Endothelial cell of umbilical vein (primary cell): ENCODE measurements around the gene IDH1. TPM values are rescaled to one million over a fixed set of nuclear protein-coding genes. Genes with fewer than 3 reads are reported as not detected.

Experiments used
- BruUV-seq: library from RNA; stranded (reverse); fragments of 400-500 nt; replicated peaks from 2 replicates; lab custom pipeline; 2021; lab: Mats Ljungman, UMichigan
- CTCF ChIA-PET: fragments of 300-600, 350-600 bp; sonication (Branson Sonifier 250); formaldehyde crosslinking; loops from one replicate; lab custom pipeline; 2021; ENCODE audit warnings: antibody characterized with exemption, inconsistent platforms; lab: Charles Lee
- POLR2A ChIA-PET: fragments of 300-600, 350-600 bp; sonication (Branson Sonifier 250); formaldehyde crosslinking; loops from one replicate; lab custom pipeline; 2021; ENCODE audit warnings: antibody characterized with exemption, inconsistent platforms; lab: Charles Lee
- DNase-seq: peaks from one replicate; pipeline ENCODE4 v3.0.0-alpha.2; 2011; ENCODE audit warnings: low read depth, low spot score
- FAIRE-seq: peaks from 2 replicates; lab custom pipeline; 2011; peaks lifted over from hg19 to GRCh38; lab: Jason Lieb, UNC
- H2AFZ ChIP-seq: 2 replicates; pipeline ENCODE4 v1.6.0; 2012; ENCODE audit warnings: low read depth, low read length, control low read depth, inconsistent platforms
- H3K27ac ChIP-seq: 2 replicates; pipeline ENCODE4 v1.5.1; 2011; ENCODE audit warnings: low read depth, mild to moderate bottlenecking, control low read depth, low read length, moderate library complexity; ENCODE audit not compliant: insufficient read depth
- H3K27me3 ChIP-seq, 2 experiments: 2 replicates each; pipeline versions ENCODE4 v1.6.0 to v1.6.1; 2011; ENCODE audit warnings: low read length in 2 of 2, mixed read lengths in 1 of 2; ENCODE audit not compliant: control insufficient read depth in 2 of 2, insufficient read depth in 2 of 2
- H3K36me3 ChIP-seq, 2 experiments: 2 replicates in 1 of 2; 3 replicates in 1 of 2; pipeline ENCODE4 v1.5.1; 2011; ENCODE audit warnings: low read length in 2 of 2, mild to moderate bottlenecking in 1 of 2, moderate library complexity in 1 of 2; ENCODE audit not compliant: control insufficient read depth in 2 of 2, insufficient read depth in 2 of 2; ENCODE audit errors: extremely low read depth in 1 of 2
- H3K4me1 ChIP-seq: 3 replicates; pipeline ENCODE4 v1.5.1; 2011; ENCODE audit warnings: mild to moderate bottlenecking, low read length; ENCODE audit not compliant: control insufficient read depth, insufficient read depth; ENCODE audit errors: extremely low read depth
- H3K4me2 ChIP-seq: 2 replicates; pipeline ENCODE4 v1.6.1; 2011; ENCODE audit warnings: low read length, control low read depth, mixed read lengths; ENCODE audit not compliant: insufficient read depth
- H3K4me3 ChIP-seq, 3 experiments: fragments of 200-600 bp in 1 of 3; sonication (generic), shearing (Covaris generic) in 1 of 3; replicated peaks in 1 of 3; 2 replicates each; pipeline ENCODE4 v1.5.1; 2011 to 2016; ENCODE audit warnings: control low read depth in 3 of 3, low read length in 3 of 3, mild to moderate bottlenecking in 2 of 3, inconsistent platforms in 1 of 3, low read depth in 1 of 3, moderate library complexity in 1 of 3; ENCODE audit not compliant: insufficient read depth in 1 of 3
- H3K79me2 ChIP-seq: 2 replicates; pipeline ENCODE4 v1.6.0; 2012; ENCODE audit warnings: low read length, inconsistent platforms; ENCODE audit not compliant: control insufficient read depth, insufficient read depth
- H3K9ac ChIP-seq: replicated peaks from 2 replicates; pipeline ENCODE3; 2011; ENCODE audit warnings: low read length, control low read depth; ENCODE audit not compliant: insufficient read depth; ENCODE audit errors: extremely low read depth
- H3K9me1 ChIP-seq: replicated peaks from 3 replicates; pipeline ENCODE4 v1.6.0; 2011; ENCODE audit warnings: mild to moderate bottlenecking, low read length; ENCODE audit not compliant: control insufficient read depth, insufficient read depth; ENCODE audit errors: extremely low read depth
- H3K9me3 ChIP-seq: replicated peaks from 2 replicates; pipeline ENCODE4 v1.5.1; 2012; ENCODE audit warnings: low read length, inconsistent platforms; ENCODE audit not compliant: control insufficient read depth, insufficient read depth
- H4K20me1 ChIP-seq: replicated peaks from 2 replicates; pipeline ENCODE3; 2011; ENCODE audit warnings: mild to moderate bottlenecking, low read length; ENCODE audit not compliant: control insufficient read depth, insufficient read depth; ENCODE audit errors: extremely low read depth
- CTCF ChIP-seq, 2 donors: IDR thresholded peaks; 1 replicate in 1 of 2; 2 replicates in 1 of 2; pipeline ENCODE4 v1.5.1; 2011; ENCODE audit warnings: low read length in 2 of 2, mild to moderate bottlenecking in 2 of 2, moderate library complexity in 2 of 2, control low read depth in 1 of 2, inconsistent platforms in 1 of 2, low read depth in 1 of 2; ENCODE audit not compliant: insufficient read depth in 1 of 2; ENCODE audit errors: extremely low read depth in 1 of 2
- EZH2 ChIP-seq: IDR thresholded peaks from 2 replicates; pipeline ENCODE4 v1.6.1; 2012; ENCODE audit warnings: borderline replicate concordance, low read depth, mild to moderate bottlenecking, moderate library complexity, low read length, inconsistent platforms; ENCODE audit not compliant: severe bottlenecking
- FOS ChIP-seq: IDR thresholded peaks from 2 replicates; pipeline ENCODE4 v1.6.1; 2011; ENCODE audit warnings: mild to moderate bottlenecking, low read length, moderate library complexity, borderline replicate concordance; ENCODE audit not compliant: insufficient read depth
- GATA2 ChIP-seq: IDR thresholded peaks from 2 replicates; pipeline ENCODE4 v1.7.0; 2011; ENCODE audit warnings: low read depth, mild to moderate bottlenecking, moderate library complexity, mixed read lengths, low read length; ENCODE audit not compliant: insufficient read length, insufficient read depth
- JUN ChIP-seq: IDR thresholded peaks from 2 replicates; pipeline ENCODE4 v1.6.1; 2011; ENCODE audit warnings: borderline replicate concordance, low read depth; ENCODE audit not compliant: insufficient read length, insufficient read depth
- MAX ChIP-seq: IDR thresholded peaks from 2 replicates; pipeline ENCODE4 v1.6.1; 2011; ENCODE audit not compliant: insufficient read depth, insufficient read length
- MYC ChIP-seq: IDR thresholded peaks from one replicate; pipeline ENCODE4 v1.6.1; 2011; ENCODE audit warnings: mild to moderate bottlenecking, low read depth, low read length
- POLR2A ChIP-seq: IDR thresholded peaks from 2 replicates; pipeline ENCODE4 v1.6.1; 2012; ENCODE audit warnings: low read depth, mild to moderate bottlenecking, control low read depth, low read length
- POLR2AphosphoS5 ChIP-seq: IDR thresholded peaks from 2 replicates; pipeline ENCODE4 v1.6.1; 2012; ENCODE audit warnings: low read depth, mild to moderate bottlenecking, control low read depth, low read length, moderate library complexity; ENCODE audit not compliant: insufficient read depth
- dilution Hi-C: fragments of 300-500 bp; cut with MboI; formaldehyde crosslinking; loops from one replicate; pipeline ENCODE4 v1.15.0; 2019; ENCODE audit warnings: low sequenced_read_pairs; ENCODE audit not compliant: extremely low pct_ligation_motif_present
- intact Hi-C: fragments of 100-400 bp; cut with micrococcal nuclease; formaldehyde crosslinking; loops from one replicate; pipeline ENCODE4 v1.10.0; 2022
- polyA plus RNA-seq, 4 experiments: library from polyadenylated mRNA; depleted of rRNA in 3 of 4; stranded (reverse) in 3 of 4; unstranded in 1 of 4; fragments of >200 nt; gene quantifications; 2 replicates each; pipeline versions ENCODE4 v1.2.1 to v1.2.3, GENCODE V29; 2011 to 2012; ENCODE audit warnings: missing spikeins in 1 of 4
- total RNA-seq: library from RNA; stranded (reverse); gene quantifications from 2 replicates; pipeline ENCODE4 v1.2.3, GENCODE V29; 2021

Gene IDH1
- total and polyA plus RNA-seq, 2 donors (not counting 3 experiments of a cell fraction or from before 2014, with no cell fraction given) = 63.1 to 107 TPM

GRCh38 chr2:208295834-208296233 is 41.0 kb upstream of the IDH1 start:
- Histone ChIP-seq H3K9me3 (no peaks in the 10 kb centered on the region), H2AFZ (no peak overlapping the region), H3K27ac (no peak overlapping the region), H3K27me3 (no peaks in the 10 kb centered on the region), H3K4me2 (no peak overlapping the region), H3K4me3 (no peak overlapping the region), H3K4me1 (no peaks in the 10 kb centered on the region), H3K9me1 (no peaks in the 10 kb centered on the region), H3K9ac (no peak overlapping the region), H3K79me2 (peaks cover 13% of the 10 kb centered on the region), H4K20me1 (no peaks in the 10 kb centered on the region), H3K36me3 (peaks cover 3 to 5% of the 10 kb centered on the region in 2 experiments)
- TF ChIP-seq POLR2AphosphoS5 (no peak), MAX (no peak), EZH2 (no peak), GATA2 (no peak), FOS (no peak), JUN (no peak), POLR2A (no peak), CTCF (IDR thresholded peaks at IDR 0.05; ENCODE audit: extremely low read depth in 1 of 2, insufficient read depth in 1 of 2, low read depth in 1 of 2, low read length in 2 of 2) (no peak), MYC (no peak)
- dilution Hi-C loops = no loop called here
- no peak for DNase-seq
- POLR2A ChIA-PET = no interaction called here
- FAIRE-seq = no peak
- intact Hi-C loops = no loop called here
- CTCF ChIA-PET = no interaction called here
- BruUV-seq = no TSS peak
